ENCODE data around the gene COL20A1. TPM values are rescaled to one million over a fixed set of nuclear protein-coding genes. Genes with fewer than 3 reads are reported as not detected.

Gene COL20A1
- total RNA-seq, 4 donors from 2014 or later: 0.97 to 1.2 TPM; not detected in 2

- no peak overlapping the region for H3K27ac ChIP-seq
- H3K4me1 ChIP-seq: no peaks in the 10 kb centered on the region
- H3K9me3 ChIP-seq: no peaks in the 10 kb centered on the region
- no peak overlapping the region for H3K4me3 ChIP-seq
- DNase-seq: no peak
- no peaks in the 10 kb centered on the region for H3K36me3 ChIP-seq
- H3K27me3 ChIP-seq: no peaks in the 10 kb centered on the region
- intact Hi-C loops (cut with DNase I; ENCODE audit: low total_unique reads): no loop called here
- TF ChIP-seq POLR2A (IDR thresholded peaks at IDR 0.05) (no peak), CTCF (IDR thresholded peaks at IDR 0.05) (no peak)
Measured at GRCh38 chr20:63371291-63371865, 78.4 kb downstream of the COL20A1 start.

GRCh38 chr20:63372971-63373885 lies 80.2 kb downstream of the COL20A1 start:
- H3K4me1 ChIP-seq: no peaks in the 10 kb centered on the region
- H3K27ac ChIP-seq: no peak overlapping the region
- no peaks in the 10 kb centered on the region for H3K36me3 ChIP-seq
- no peak overlapping the region for H3K4me3 ChIP-seq
- no peak for TF ChIP-seq POLR2A (IDR thresholded peaks at IDR 0.05)
- no peak for TF ChIP-seq CTCF (IDR thresholded peaks at IDR 0.05)
- no peak for DNase-seq
- intact Hi-C loops (cut with DNase I; ENCODE audit: low total_unique reads): no loop called here
- H3K9me3 ChIP-seq: no peaks in the 10 kb centered on the region
- no peaks in the 10 kb centered on the region for H3K27me3 ChIP-seq

- H3K4me1 ChIP-seq: no peaks in the 10 kb centered on the region
- no peaks in the 10 kb centered on the region for H3K9me3 ChIP-seq
- no peaks in the 10 kb centered on the region for H3K36me3 ChIP-seq
- H3K27ac ChIP-seq: no peak overlapping the region
- no peak overlapping the region for H3K4me3 ChIP-seq
- no peaks in the 10 kb centered on the region for H3K27me3 ChIP-seq
- intact Hi-C loops (cut with DNase I; ENCODE audit: low total_unique reads): no loop called here
- no peak for DNase-seq
- TF ChIP-seq CTCF (IDR thresholded peaks at IDR 0.05): no peak
- no peak for TF ChIP-seq POLR2A (IDR thresholded peaks at IDR 0.05)
Measured at GRCh38 chr20:63373996-63374395, 81.0 kb downstream of the COL20A1 start.

GRCh38 chr20:63374504-63374903 lies 81.5 kb downstream of the COL20A1 start:
- Histone ChIP-seq H3K36me3 (no peaks in the 10 kb centered on the region), H3K4me3 (no peak overlapping the region), H3K9me3 (no peaks in the 10 kb centered on the region), H3K4me1 (no peaks in the 10 kb centered on the region), H3K27me3 (no peaks in the 10 kb centered on the region), H3K27ac (no peak overlapping the region)
- TF ChIP-seq POLR2A (IDR thresholded peaks at IDR 0.05) (no peak), CTCF (IDR thresholded peaks at IDR 0.05) (no peak)
- no peak for DNase-seq
- intact Hi-C loops (cut with DNase I; ENCODE audit: low total_unique reads): no loop called here

- H3K36me3 ChIP-seq: no peaks in the 10 kb centered on the region
- intact Hi-C loops (cut with DNase I; ENCODE audit: low total_unique reads): no loop called here
- H3K9me3 ChIP-seq: no peaks in the 10 kb centered on the region
- H3K27ac ChIP-seq: no peak overlapping the region
- TF ChIP-seq CTCF (IDR thresholded peaks at IDR 0.05) (no peak), POLR2A (IDR thresholded peaks at IDR 0.05) (no peak)
- H3K27me3 ChIP-seq: no peaks in the 10 kb centered on the region
- DNase-seq: no peak
- H3K4me3 ChIP-seq: no peak overlapping the region
- H3K4me1 ChIP-seq: no peaks in the 10 kb centered on the region
Measured at GRCh38 chr20:63375438-63375837, 82.5 kb downstream of the COL20A1 start.

Data from uterus (tissue), 4 donors.